ENCODE data around the gene CMIP.

Gene CMIP

GRCh38 chr16:81565321-81566028 lies 120.9 kb downstream of the CMIP start:
- ChIA-PET CTCF (no interaction called here), POLR2A (no interaction called here)
- TF ChIP-seq PKNOX1 (IDR thresholded peaks at IDR 0.05) (no peak), ELF4 (IDR thresholded peaks at IDR 0.05) (no peak)
- no peak for DNase-seq (ENCODE audit: extremely low spot score)

- CTCF ChIA-PET: no interaction called here
- POLR2A ChIA-PET: no interaction called here
- no peak for DNase-seq (ENCODE audit: extremely low spot score)
- TF ChIP-seq HDGF (IDR thresholded peaks at IDR 0.05; ENCODE audit: borderline replicate concordance) (no peak), ARNT (IDR thresholded peaks at IDR 0.05) (no peak), FOXA1 (IDR thresholded peaks at IDR 0.05) (no peak), ELF4 (IDR thresholded peaks at IDR 0.05) (no peak), PKNOX1 (IDR thresholded peaks at IDR 0.05) (no peak), FOXM1 (IDR thresholded peaks at IDR 0.05; ENCODE audit: borderline replicate concordance) (no peak), ZNF384 (IDR thresholded peaks at IDR 0.05) (no peak), TARDBP (IDR thresholded peaks at IDR 0.05) (no peak), LEF1 (IDR thresholded peaks at IDR 0.05; ENCODE audit: borderline replicate concordance) (no peak), FOXK2 (IDR thresholded peaks at IDR 0.05) (no peak), SUZ12 (IDR thresholded peaks at IDR 0.05) (no peak), NFRKB (IDR thresholded peaks at IDR 0.05) (no peak), BHLHE40 (IDR thresholded peaks at IDR 0.05; ENCODE audit: borderline replicate concordance) (no peak), SP1 (IDR thresholded peaks at IDR 0.05) (no peak), CTBP1 (IDR thresholded peaks at IDR 0.05; ENCODE audit: borderline replicate concordance) (no peak), L3MBTL2 (conservative IDR thresholded peaks at IDR 0.05) (no peak)
Measured at GRCh38 chr16:81566086-81567007, 121.7 kb downstream of the CMIP start.

DNA sequence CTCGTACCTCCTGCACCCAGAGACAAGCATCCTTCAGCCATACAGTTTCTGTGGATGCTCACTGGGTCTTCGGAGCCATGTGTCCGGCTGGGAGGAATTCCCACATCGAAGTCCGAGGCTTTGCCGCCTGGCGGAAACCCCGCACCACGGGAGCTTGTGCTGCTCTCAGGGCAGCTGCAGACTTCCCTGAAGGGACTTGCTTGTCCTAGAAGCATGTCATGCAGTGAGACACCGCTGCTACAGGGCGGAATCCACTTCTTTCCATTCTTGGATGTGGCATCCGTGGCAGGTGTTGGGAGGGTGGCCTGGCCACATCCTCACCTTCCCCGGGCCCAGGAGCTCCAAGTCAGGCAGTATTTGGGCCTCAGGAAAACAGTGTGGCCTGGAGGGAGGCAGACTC lies 122.5 kb downstream of the CMIP start:
- DNase-seq (ENCODE audit: extremely low spot score): no peak
- TF ChIP-seq SUZ12 (IDR thresholded peaks at IDR 0.05) (no peak), ELF4 (IDR thresholded peaks at IDR 0.05) (no peak), FOXK2 (IDR thresholded peaks at IDR 0.05) (no peak), L3MBTL2 (conservative IDR thresholded peaks at IDR 0.05) (no peak), PKNOX1 (IDR thresholded peaks at IDR 0.05) (no peak), FOXA1 (IDR thresholded peaks at IDR 0.05) (no peak), NFRKB (IDR thresholded peaks at IDR 0.05) (no peak), CTBP1 (IDR thresholded peaks at IDR 0.05; ENCODE audit: borderline replicate concordance) (no peak)
- POLR2A ChIA-PET: no interaction called here
- CTCF ChIA-PET: no interaction called here

DNA sequence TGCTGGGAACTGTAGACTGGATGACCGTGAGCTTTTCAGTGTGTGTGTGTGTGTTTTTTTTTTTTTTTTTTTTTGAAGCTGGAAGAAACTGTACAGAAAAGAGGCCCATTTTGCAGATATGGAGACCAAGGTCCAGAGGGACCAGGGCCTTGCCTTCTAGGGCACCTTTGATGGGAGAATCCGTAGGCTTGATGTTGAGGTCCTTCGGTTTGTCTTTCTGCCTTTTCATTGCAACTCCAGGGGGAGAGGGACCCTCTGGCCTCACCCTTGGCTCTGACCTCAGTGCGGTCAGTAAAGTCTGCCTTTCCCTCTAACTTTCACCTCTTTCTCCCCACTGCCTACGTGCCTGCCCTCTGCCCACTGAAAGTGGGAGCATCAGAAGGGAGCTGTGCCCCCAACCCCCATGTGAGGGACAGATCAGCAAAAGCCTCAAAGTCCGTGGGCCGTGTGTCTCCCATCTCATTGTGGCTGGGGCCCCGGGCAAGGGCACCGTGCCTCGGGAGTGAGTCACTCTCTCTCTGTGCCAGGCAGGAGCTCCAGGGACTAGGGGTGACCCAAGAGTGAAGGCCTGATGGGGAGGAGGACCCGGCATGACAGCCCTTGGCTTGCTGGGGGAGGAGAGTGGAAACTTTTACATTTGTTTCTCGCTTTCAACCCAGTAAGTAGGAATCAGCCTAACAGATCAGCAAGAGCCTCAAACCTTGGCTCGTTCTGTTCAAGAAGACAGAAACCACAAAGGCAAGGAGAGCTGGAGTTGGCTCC lies 123.6 kb downstream of the CMIP start:
- TF ChIP-seq HDGF (IDR thresholded peaks at IDR 0.05; ENCODE audit: borderline replicate concordance) (no peak), L3MBTL2 (conservative IDR thresholded peaks at IDR 0.05) (no peak), FOXK2 (IDR thresholded peaks at IDR 0.05) (no peak), SP1 (IDR thresholded peaks at IDR 0.05) (no peak), SUZ12 (IDR thresholded peaks at IDR 0.05) (no peak), FOXA1 (IDR thresholded peaks at IDR 0.05) (no peak), ZNF384 (IDR thresholded peaks at IDR 0.05) (no peak), PKNOX1 (IDR thresholded peaks at IDR 0.05) (no peak), BHLHE40 (IDR thresholded peaks at IDR 0.05; ENCODE audit: borderline replicate concordance) (no peak), ELF4 (IDR thresholded peaks at IDR 0.05) (no peak), ARNT (IDR thresholded peaks at IDR 0.05) (no peak), TARDBP (IDR thresholded peaks at IDR 0.05) (no peak)
- POLR2A ChIA-PET: no interaction called here
- CTCF ChIA-PET: interaction anchor here (0.8 kb wide), 1 partner anchor 634 kb away, joined by 3 read pairs; no protein-coding TSS in a partner anchor
- DNase-seq (ENCODE audit: extremely low spot score): no peak

GRCh38 chr16:81568749-81569087 lies 124.1 kb downstream of the CMIP start:
- ChIA-PET POLR2A (no interaction called here), CTCF (interaction anchor here (0.8 kb wide), 1 partner anchor 634 kb away, joined by 3 read pairs; no protein-coding TSS in a partner anchor)
- DNase-seq (ENCODE audit: extremely low spot score): no peak
- TF ChIP-seq BHLHE40 (IDR thresholded peaks at IDR 0.05; ENCODE audit: borderline replicate concordance) (no peak), ZNF384 (IDR thresholded peaks at IDR 0.05) (no peak), SP1 (IDR thresholded peaks at IDR 0.05) (no peak), L3MBTL2 (conservative IDR thresholded peaks at IDR 0.05) (no peak), HDGF (IDR thresholded peaks at IDR 0.05; ENCODE audit: borderline replicate concordance) (no peak), ARNT (IDR thresholded peaks at IDR 0.05) (no peak), NFRKB (IDR thresholded peaks at IDR 0.05) (no peak), SUZ12 (IDR thresholded peaks at IDR 0.05) (no peak), ELF4 (IDR thresholded peaks at IDR 0.05) (no peak), LEF1 (IDR thresholded peaks at IDR 0.05; ENCODE audit: borderline replicate concordance) (no peak), FOXM1 (IDR thresholded peaks at IDR 0.05; ENCODE audit: borderline replicate concordance) (no peak), FOXA1 (IDR thresholded peaks at IDR 0.05) (no peak), PKNOX1 (IDR thresholded peaks at IDR 0.05) (no peak), FOXK2 (IDR thresholded peaks at IDR 0.05) (no peak), CTBP1 (IDR thresholded peaks at IDR 0.05; ENCODE audit: borderline replicate concordance) (no peak), TARDBP (IDR thresholded peaks at IDR 0.05) (no peak)
